HG02798 (cell line): Measurements from ENCODE around the gene SRRT.
"Not testable (repeated sequence)": the region's sequence is repeated elsewhere in the genome, so short reads cannot be mapped to it uniquely, and the experiment has no call there.

ENCODE experiments used
- ATAC-seq: cut with Tn5 transposase; IDR thresholded peaks from one replicate; pipeline ENCODE4 v1.9.1; 2021; ENCODE audit warnings: mild to moderate bottlenecking; ENCODE audit not compliant: unreplicated experiment, poor library complexity

Gene SRRT

DNA sequence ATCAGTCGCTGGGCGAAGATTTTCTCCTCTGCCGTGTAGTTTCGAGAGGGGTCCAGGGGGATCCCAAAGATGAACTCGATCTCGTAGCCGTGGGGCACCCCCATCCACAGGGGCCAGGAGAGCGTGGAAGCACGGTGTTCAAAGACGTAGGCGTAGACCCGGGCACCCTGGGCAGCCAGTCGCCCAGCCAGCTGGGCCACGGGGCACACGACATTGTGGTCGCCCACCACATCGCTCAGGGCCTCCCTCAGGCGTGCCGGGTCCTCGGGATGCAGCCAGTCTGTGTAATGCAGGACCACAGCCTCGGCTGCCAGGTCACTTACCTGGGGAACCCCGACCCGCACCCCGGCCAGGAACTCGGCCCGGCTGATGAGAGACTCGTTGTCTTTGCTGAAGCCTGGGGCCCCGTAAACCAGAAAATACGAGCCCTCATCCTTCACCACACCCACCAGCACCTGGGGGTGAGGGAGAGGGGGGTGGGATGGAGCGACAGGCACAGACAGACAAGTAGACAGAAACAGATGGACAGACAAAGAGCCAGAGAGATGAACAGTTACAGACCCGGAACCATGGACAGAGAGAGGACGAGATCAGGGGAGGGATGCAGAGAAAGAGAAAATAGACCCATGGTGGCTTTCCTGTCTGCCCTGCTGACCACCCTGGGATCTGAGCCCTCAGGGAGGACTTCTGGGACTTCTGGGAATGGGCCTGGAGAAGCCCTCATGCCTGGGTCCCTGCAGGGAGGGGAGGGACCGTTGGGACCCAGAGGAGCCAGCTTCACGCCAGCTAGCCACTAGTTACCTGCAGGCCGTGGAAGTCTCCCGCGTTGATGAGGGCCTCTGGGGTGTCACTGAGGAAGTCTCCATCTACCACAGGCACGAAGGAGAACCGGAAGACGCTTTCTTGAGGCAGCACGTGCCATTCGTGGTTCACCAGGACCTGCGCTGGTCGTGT, 17.7 kb downstream of the SRRT start:
- ATAC-seq, result no peak

GRCh38 chr7:100893318-100893895, 18.5 kb downstream of the SRRT start:
- ATAC-seq, result no peak

DNA sequence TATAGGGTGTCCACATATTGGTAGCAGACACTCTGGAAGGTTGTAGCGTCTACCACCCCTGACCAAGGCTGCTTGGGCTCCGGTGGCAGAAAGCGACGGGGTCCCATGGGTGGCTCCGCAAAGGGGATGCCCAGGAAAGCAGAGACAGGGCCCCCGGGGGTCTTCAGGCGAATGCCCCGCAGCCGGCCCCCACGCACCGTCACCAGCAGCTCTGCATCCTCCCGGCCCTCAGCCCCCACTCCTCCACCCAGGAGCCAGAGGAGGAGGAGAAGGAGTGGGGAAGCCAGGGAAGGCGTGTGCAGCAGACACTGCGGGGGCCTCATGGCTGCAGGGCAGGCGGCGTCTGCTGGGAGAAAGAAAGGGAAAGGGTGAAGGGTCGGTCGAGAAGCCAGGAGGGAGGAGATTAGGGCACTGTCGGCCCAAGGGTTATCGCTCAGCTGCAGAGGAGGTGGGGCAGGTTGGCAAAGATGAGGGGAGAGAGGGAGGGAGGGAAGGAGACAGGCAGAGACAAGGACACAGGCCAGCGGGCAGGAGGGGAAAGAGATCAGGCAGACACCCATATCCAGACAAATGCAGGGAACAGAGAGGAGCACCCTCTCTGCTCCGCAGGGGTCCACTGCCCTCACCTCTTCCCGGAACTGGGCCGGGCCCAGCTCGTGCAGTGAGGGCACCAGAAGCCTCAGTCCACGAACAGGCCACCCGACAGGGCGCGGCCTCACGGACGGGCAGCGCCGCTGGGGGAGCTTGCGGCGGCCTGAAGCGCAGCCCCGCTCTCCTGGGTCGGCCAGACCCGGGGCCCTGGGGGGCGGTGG, 19.2 kb downstream of the SRRT start:
- no peak for ATAC-seq

DNA sequence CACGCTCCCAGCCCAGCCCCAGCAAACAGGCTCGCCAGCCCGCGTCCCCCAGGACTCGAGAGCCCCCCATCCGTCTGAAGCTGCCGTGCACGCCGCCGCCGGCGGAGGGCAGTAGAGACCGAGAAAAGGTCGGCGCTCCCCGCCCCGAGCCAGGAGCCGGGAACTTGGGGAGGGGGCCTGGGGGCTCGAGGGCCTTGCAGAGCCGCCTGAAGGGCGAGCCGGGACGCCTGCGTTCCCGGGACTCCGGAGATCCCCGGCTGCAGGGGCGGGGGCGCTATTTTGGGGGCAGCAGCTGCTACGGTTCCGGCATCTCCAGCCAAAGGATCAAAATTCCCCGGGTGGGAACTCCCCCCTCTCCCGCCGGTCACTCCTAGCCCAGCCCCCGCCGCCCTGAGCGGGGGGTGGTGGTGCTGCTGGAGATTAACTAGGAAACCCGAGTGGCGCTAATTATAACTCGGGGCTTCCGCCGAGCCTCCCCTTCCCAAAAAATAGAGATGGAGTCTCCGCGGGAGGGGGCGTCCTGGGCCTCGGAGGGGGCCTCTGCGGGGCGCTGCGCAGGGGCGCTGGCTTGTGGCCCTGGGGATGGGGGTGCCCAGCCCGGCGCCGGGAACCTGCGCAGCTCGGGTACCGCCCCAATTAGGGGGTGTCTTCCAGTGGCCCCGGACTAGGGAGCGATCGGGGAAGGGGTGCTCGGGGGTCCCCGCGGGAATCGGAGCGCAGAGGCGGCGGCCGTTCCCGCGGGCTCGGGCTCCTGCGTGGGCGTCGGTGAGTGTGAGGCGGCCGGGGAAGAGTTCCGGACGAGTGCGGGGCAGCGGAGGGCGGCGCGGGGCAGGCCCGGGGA, 20.2 kb downstream of the SRRT start:
- ATAC-seq, result no peak

DNA sequence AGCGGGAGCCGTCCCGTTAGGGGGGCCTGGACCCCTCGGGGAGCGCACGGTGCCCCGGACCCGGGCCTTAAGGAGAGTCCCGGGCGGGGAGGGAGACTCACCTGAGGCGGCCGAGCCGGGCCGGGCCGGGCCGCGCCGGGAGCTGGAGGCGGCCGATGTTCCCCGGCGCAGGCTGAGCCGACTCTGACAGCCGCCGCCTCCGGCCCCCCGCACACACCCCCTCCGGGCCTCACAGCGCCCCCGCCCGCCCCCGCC, 20.7 kb downstream of the SRRT start, which contains the start of gene ACHE:
Gene ACHE, minus strand, starts transcription at position 188 of the 255 bp plus-strand sequence. CDS start 1,656 bp downstream, outside the sequence.
- ATAC-seq, result no peak

DNA sequence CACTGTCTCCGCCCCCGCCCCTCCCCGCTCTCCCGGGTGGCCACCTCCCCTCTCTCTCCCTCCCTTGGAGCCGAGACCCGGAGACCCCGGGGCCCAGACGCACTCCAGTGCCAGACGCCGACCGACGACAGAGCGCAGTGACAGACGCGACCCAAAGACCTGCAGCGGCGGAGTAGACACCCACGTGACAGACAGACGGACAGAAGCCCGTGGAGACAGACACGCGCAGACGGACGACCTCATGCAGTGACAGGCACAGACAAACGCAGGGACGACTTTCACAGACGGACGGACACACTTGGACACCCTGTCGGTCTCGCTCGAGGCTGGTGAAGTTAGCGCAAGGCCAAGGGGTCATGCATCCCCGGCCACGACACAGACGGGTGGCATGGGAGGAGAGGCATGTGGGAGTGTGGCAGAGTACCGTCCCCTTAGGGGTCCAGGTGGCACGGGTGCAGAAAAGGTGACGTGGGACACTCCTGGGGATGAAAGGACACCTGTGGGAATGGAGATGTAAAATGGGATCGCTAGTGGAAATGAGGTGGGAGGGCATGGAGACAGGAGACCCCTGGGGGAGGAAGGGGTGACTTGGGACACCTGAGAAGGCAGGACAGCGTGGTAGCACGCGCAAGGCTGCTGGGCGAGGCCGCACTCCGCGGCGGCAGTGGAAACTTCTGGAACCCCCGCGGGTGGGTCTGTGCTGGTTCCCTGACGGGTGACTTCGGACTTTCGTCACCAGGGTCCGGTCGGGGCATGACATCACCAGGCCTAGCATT, 21.2 kb downstream of the SRRT start:
- ATAC-seq, result no peak

GRCh38 chr7:100896732-100897608, 22.1 kb downstream of the SRRT start:
- ATAC-seq, result no peak

DNA sequence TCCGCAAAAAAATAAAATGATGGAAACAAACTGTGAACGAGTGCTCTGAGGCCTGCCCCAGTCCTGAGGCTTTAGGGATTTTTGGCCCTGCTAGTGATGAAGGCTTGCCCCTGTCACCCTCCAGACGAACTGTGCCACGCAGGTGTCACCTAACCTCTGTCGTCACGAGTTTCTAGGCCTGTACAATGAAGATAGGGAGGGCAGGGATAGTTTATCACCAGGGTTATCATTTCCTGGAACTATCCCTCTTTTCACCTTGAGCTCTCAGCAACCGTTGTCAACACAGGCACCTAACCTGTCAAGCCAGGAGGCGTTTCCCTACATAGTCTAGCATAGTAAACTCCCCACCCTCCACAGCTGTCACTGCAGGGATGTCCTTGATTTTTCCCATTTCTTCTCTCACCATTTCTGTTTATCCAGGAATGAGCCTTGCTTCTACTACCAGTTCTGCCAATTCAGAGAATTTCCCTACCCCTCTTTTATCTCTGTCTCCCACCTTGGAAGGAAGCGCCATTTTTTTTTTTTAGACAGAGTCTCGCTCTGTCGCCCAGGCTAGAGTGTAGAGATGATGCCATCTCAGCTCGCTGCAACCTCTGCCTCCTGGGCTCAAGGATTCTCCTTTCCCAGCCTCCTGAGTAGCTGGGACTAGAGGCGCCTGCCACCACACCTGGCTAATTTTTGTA, 23.0 kb downstream of the SRRT start:
- no peak for ATAC-seq

DNA sequence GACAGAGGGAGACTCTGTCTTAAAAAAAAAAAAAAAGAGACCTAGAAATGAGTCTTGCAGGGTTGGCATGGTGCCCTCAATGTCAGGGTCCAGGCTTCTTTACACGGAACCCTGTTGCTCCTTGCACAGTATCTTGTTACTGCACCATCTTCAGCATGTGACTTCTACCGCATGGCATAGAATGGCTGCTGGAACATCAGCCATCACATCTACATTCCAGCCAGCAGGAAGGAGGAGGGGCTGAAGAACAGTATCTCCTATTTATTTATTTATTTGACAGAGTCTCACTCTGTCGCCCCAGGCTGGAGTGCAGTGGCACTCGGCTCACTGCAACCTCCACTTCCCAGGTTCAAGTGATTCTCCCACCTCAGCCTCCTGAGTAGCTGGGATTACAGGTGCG, 24.5 kb downstream of the SRRT start:
- ATAC-seq, result no peak

DNA sequence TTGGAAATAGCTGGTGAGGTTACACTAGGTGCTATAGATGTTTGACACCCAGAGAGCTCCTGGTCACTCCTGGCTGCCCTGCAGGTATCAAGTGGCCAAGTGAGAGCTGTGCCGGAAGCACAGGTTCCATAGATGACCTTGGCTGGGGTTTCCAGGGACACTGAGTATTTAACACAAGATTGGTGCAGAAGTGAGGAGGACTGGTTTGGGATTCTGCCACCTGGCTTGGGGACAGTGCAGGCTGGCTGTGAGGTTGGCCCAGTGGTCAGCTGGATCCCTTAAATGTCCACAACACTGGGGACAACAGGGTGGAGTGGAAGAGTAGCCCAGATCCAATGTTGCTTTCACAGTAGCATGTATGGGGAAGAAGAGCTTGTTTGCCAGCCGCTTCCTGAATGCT, 26.1 kb downstream of the SRRT start:
- no peak for ATAC-seq

DNA sequence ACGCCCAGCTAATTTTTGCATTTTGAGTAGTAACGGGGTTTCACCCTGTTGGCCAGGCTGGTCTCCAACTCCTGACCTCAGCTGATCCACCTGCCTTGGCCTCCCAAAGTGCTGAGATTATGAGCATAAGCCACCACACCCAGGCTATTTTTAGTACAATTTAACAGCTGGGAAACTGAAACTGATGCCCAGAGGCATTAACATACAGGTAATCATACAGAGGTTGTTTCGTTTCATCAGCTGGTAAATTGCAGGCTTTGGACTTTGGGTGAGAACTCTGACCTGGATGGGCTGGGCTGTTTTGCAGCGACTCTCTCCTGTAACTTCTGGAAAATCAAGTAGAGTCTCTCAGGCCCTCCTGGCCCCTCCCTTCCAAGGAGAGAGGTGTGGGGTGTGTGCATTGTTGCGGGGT, 27.0 kb downstream of the SRRT start:
- no peak for ATAC-seq

- no peak for ATAC-seq
These were observed 27.7 kb downstream of the SRRT start for GRCh38 chr7:100902638-100903037.

DNA sequence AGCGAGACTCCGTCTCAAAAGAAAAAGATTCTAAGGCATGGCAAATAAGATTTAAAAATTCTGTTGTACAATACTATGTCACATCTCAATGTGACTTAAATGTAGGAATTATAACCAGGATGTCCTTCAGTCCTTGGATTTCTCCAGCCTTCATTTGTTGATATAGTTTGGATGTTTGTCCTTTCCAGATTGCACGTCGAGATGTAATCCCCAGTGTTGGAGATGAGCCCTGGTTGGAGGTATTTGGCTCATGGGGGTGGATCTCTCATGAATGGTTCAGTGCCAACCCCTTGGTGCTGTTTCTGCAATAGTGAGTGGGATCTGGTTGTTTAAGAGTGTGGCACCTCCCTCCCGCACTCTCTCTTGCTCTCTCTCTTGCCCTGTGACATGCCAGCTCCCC, 33.6 kb downstream of the SRRT start:
- no peak for ATAC-seq

GRCh38 chr7:100910443-100910842, 35.5 kb downstream of the SRRT start:
- ATAC-seq, result not testable (repeated sequence)

GRCh38 chr7:100911484-100911883, 36.6 kb downstream of the SRRT start:
- ATAC-seq, result no peak

DNA sequence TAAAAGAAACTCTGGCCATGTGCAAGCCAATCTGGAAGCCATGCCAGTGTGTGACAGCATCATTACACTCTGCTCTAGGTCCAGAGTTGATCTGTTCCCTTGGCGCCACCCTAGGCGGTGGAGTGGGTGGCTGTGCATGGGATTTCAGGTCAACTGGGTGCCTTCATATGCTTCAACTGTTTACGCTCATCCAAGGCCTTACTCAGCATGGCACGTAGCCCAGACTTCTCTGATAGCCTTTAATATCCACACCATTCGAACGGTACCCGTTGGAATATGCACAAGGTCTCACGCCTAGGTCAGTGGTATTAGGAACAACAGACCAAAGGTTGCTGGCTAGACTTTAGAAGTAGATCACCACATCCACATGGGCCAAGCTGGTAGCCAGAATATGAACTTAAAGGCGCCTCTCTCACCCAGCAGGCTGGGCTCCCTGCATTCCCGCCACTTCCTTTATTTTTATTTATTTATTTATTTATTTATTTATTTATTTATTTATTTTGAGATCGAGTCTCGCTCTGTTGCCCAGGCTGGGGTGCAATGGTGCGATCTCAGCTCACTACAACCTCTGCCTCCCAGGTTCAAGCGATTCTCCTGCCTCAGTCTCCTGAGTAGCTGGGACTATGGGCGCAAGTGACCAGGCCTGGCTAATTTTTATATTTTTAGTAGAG, 39.4 kb downstream of the SRRT start:
- no peak for ATAC-seq

DNA sequence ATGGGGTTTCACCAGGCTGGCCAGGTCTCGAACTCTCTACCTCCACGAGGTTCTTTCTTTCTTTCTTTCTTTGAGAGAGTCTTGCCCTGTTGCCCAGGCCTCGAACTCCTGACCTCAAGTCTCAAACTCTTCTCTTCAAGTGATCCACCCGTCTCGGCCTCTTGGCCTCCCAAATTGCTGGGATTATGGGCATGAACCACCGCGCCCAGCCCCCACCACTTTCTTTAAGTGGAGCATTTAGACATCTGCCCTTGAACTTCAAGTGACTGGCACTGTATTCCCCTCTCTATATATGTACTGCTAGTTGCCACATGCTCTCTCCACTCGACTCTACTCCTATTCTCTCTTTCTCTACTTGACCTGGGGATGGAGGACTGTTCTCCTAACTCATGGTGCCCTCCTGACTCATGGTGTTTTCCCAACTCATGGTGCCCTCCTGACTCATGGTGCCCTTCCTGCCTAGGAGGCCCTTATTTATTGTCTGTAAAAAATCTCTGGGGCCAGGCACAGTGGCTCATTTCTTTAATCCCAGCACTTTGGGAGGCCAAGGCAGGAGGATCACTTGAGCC, 40.1 kb downstream of the SRRT start:
- no peak for ATAC-seq
